Activated CD8-positive, alpha-beta T cell treated with anti-CD3 and anti-CD28 coated beads for 36 hours (primary cell): ENCODE data around the gene PARP12. TPM values are rescaled to one million over a fixed set of nuclear protein-coding genes. Genes with fewer than 3 reads are reported as not detected.
"Not testable (repeated sequence)": the region's sequence is repeated elsewhere in the genome, so short reads cannot be mapped to it uniquely, and the experiment has no call there.

Source experiments
- ATAC-seq: fragments of 200-7000 bp; cut with Tn5 transposase; one replicate; pipeline ENCODE4 v1.10.0; 2021; ENCODE audit warnings: mild to moderate bottlenecking, moderate library complexity
- CTCF ChIA-PET: fragments of 350-600 bp; sonication (Branson Sonifier 250); formaldehyde crosslinking; loops from one replicate; lab custom pipeline; 2021; ENCODE audit warnings: antibody characterized with exemption; lab: Charles Lee
- POLR2A ChIA-PET: fragments of 350-600 bp; sonication (Branson Sonifier 250); formaldehyde crosslinking; loops from one replicate; lab custom pipeline; 2021; ENCODE audit warnings: antibody characterized with exemption; lab: Charles Lee
- DNase-seq: peaks from one replicate; pipeline ENCODE4 v3.0.0-alpha.2; 2020
- H3K27ac Mint-ChIP-seq: one replicate; pipeline ENCODE4 v1.8.0; 2021; ENCODE audit warnings: mild to moderate bottlenecking, mixed read lengths
- H3K27me3 Mint-ChIP-seq: one replicate; pipeline ENCODE4 v1.8.0; 2021; ENCODE audit warnings: mixed read lengths
- H3K36me3 Mint-ChIP-seq: one replicate; pipeline ENCODE4 v1.8.0; 2021; ENCODE audit warnings: low read depth, mixed read lengths
- H3K4me1 Mint-ChIP-seq: one replicate; pipeline ENCODE4 v1.8.0; 2021; ENCODE audit warnings: low read depth, mixed read lengths
- H3K4me3 Mint-ChIP-seq: one replicate; pipeline ENCODE4 v1.8.0; 2021; ENCODE audit warnings: mild to moderate bottlenecking, moderate library complexity, mixed read lengths
- H3K9me3 Mint-ChIP-seq: one replicate; pipeline ENCODE4 v1.8.0; 2021; ENCODE audit warnings: mixed read lengths
- CTCF ChIP-seq: fragments of 200-600 bp; IDR thresholded peaks from one replicate; pipeline ENCODE4 v1.8.0; 2022; ENCODE audit warnings: antibody characterized with exemption, mild to moderate bottlenecking
- intact Hi-C: fragments of 100-400 bp; cut with micrococcal nuclease; formaldehyde crosslinking; loops from one replicate; pipeline ENCODE4 v1.10.0; 2022
- total RNA-seq, 2 experiments: library from RNA; stranded (reverse); gene quantifications; one replicate each; pipeline ENCODE4 v1.2.3, GENCODE V29; 2021

PARP12 gene, protein sequence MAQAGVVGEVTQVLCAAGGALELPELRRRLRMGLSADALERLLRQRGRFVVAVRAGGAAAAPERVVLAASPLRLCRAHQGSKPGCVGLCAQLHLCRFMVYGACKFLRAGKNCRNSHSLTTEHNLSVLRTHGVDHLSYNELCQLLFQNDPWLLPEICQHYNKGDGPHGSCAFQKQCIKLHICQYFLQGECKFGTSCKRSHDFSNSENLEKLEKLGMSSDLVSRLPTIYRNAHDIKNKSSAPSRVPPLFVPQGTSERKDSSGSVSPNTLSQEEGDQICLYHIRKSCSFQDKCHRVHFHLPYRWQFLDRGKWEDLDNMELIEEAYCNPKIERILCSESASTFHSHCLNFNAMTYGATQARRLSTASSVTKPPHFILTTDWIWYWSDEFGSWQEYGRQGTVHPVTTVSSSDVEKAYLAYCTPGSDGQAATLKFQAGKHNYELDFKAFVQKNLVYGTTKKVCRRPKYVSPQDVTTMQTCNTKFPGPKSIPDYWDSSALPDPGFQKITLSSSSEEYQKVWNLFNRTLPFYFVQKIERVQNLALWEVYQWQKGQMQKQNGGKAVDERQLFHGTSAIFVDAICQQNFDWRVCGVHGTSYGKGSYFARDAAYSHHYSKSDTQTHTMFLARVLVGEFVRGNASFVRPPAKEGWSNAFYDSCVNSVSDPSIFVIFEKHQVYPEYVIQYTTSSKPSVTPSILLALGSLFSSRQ
- 10 to 100 TPM; 29.5 to 29.9 TPM for total RNA-seq

DNA sequence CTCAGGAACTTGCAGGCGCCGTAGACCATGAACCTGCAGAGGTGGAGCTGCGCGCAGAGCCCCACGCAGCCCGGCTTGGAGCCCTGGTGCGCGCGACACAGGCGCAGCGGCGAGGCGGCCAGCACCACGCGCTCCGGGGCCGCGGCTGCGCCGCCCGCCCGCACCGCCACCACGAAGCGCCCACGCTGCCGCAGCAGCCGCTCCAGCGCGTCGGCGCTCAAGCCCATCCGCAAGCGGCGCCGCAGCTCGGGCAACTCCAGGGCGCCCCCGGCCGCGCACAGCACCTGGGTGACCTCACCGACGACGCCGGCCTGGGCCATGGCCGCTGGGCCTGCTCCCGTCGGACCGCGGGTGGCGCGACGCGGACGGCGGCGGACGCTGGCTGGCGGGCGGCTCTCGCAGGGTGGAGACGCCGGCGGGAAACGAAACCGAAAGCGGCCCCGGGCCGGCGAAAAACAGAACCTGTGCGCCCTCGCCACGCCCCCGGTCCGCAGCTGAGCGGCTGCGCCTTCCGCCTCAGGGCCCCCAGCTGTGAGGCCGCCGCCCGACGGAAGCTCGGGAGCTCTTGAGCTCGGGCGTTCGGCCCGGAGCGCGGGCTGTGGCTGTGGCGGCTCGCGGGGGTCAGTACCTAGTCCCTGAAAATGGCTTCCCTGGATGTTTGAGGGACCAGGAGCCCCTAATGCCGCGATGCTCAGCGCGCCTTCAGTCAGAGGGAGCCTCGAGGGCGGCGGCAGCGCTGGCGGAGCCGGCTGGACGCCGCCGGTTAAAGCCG, at the start of gene PARP12:
Gene PARP12, minus strand, starts transcription at position 424 of the 772 bp plus-strand sequence. Its CDS starts 104 bp downstream, at position 320.
- ChIA-PET POLR2A (interaction anchor here (0.8 to 1.4 kb wide), 4 partner anchors 21 to 114 kb away, joined by 3 read pairs; no protein-coding TSS in a partner anchor), CTCF (interaction anchor here (0.6 to 1.1 kb wide), 6 partner anchors 26 to 458 kb away, joined by 3 read pairs; no protein-coding TSS in a partner anchor)
- H3K4me1 Mint-ChIP-seq: peaks cover 36% of the 10 kb centered on the region
- peak within 1 kb of the TSS; percentile 81 for H3K27ac Mint-ChIP-seq
- TF ChIP-seq CTCF: no peak
- no peaks in the 10 kb centered on the region for H3K27me3 Mint-ChIP-seq
- H3K4me3 Mint-ChIP-seq: peak within 1 kb of the TSS; percentile 83
- H3K36me3 Mint-ChIP-seq: peaks cover 20% of the 10 kb centered on the region
- H3K9me3 Mint-ChIP-seq: peaks cover 19% of the 10 kb centered on the region
- DNase-seq (peak; percentile 89), ATAC-seq (peak; percentile 81)
- intact Hi-C loops: loop anchor here (5.0 kb wide), 1 partner anchor 115 kb away; the partner anchor contains the start of gene KDM7A

DNA sequence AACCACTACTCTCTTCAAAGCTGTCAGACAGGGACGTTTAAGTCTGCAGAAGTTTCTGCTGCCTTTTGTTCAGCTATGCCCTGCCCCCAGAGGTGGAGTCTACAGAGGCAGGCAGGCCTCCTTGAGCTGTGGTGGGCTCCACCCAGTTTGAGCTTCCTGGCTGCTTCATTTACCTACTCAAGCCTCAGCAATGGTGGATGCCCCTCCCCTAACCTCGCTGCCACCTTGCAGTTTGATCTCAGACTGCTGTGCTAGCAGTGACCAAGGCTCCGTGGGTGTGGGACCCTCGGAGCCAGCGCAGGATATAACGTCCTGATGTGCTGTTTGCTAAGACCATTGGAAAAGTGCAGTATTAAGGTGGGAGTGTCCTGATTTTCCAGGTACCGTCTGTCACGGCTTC, 46.0 kb upstream of the PARP12 start:
- CTCF ChIA-PET: interaction anchor here (1.4 to 1.5 kb wide), 2 partner anchors 23 to 29 kb away, joined by 3 read pairs; no protein-coding TSS in a partner anchor
- intact Hi-C loops, H3K27me3 Mint-ChIP-seq, POLR2A ChIA-PET, H3K27ac Mint-ChIP-seq, H3K9me3 Mint-ChIP-seq, H3K4me1 Mint-ChIP-seq, H3K4me3 Mint-ChIP-seq, ATAC-seq: not testable (repeated sequence)
- peaks cover 31% of the 10 kb centered on the region for H3K36me3 Mint-ChIP-seq
- DNase-seq: peak; percentile 12

- H3K27ac Mint-ChIP-seq: no peak overlapping the region
- no peaks in the 10 kb centered on the region for H3K9me3 Mint-ChIP-seq
- H3K4me3 Mint-ChIP-seq: no peak overlapping the region
- no peak for DNase-seq
- intact Hi-C loops: no loop called here
- TF ChIP-seq CTCF: no peak
- ATAC-seq: no peak
- ChIA-PET CTCF (interaction anchor here (0.6 kb wide), 1 partner anchor 699 kb away, joined by 4 read pairs; no protein-coding TSS in a partner anchor), POLR2A (interaction anchor here (1.5 kb wide), 1 partner anchor 12 kb away, joined by 4 read pairs; no protein-coding TSS in a partner anchor)
- no peaks in the 10 kb centered on the region for H3K27me3 Mint-ChIP-seq
- no peaks in the 10 kb centered on the region for H3K4me1 Mint-ChIP-seq
- peaks cover 48% of the 10 kb centered on the region for H3K36me3 Mint-ChIP-seq
Measured at GRCh38 chr7:140096459-140096858, 33.7 kb upstream of the PARP12 start.

- no peak overlapping the region for H3K4me3 Mint-ChIP-seq
- CTCF ChIA-PET: no interaction called here
- no peaks in the 10 kb centered on the region for H3K9me3 Mint-ChIP-seq
- intact Hi-C loops: no loop called here
- TF ChIP-seq CTCF: no peak
- ATAC-seq (no peak), DNase-seq (no peak)
- H3K27me3 Mint-ChIP-seq: no peaks in the 10 kb centered on the region
- no peaks in the 10 kb centered on the region for H3K4me1 Mint-ChIP-seq
- POLR2A ChIA-PET: no interaction called here
- no peak overlapping the region for H3K27ac Mint-ChIP-seq
- peaks cover 40% of the 10 kb centered on the region for H3K36me3 Mint-ChIP-seq
Measured at GRCh38 chr7:140093375-140093774, 30.6 kb upstream of the PARP12 start.

- ChIA-PET CTCF (interaction anchor here (1.0 to 1.3 kb wide), 3 partner anchors 14 to 23 kb away, joined by 3 to 4 read pairs (median 3); no protein-coding TSS in a partner anchor), POLR2A (interaction anchor here (1.2 kb wide), 2 partner anchors 23 to 35 kb away, joined by 3 read pairs; partner anchors contain the start of gene PARP12)
- no peak for TF ChIP-seq CTCF
- ATAC-seq (peak; percentile 50), DNase-seq (no peak)
- intact Hi-C loops: loop anchor here (10.0 kb wide), 2 partner anchors 79 to 219 kb away; no protein-coding TSS in a partner anchor
- no peaks in the 10 kb centered on the region for H3K9me3 Mint-ChIP-seq
- H3K27me3 Mint-ChIP-seq: no peaks in the 10 kb centered on the region
- H3K36me3 Mint-ChIP-seq: peaks cover 1% of the 10 kb centered on the region
- H3K4me1 Mint-ChIP-seq: peaks cover 34% of the 10 kb centered on the region
- H3K27ac Mint-ChIP-seq: peak overlapping the region; percentile 47
- no peak overlapping the region for H3K4me3 Mint-ChIP-seq
Measured at GRCh38 chr7:140085447-140085846, 22.7 kb upstream of the PARP12 start.
